ENCODE results near the gene NRG2. TPM values are rescaled to one million over a fixed set of nuclear protein-coding genes. Genes with fewer than 3 reads are reported as not detected.

NRG2 gene
- total RNA-seq, 2 donors from 2014 or later = 0.06 TPM; not detected in 1

DNA sequence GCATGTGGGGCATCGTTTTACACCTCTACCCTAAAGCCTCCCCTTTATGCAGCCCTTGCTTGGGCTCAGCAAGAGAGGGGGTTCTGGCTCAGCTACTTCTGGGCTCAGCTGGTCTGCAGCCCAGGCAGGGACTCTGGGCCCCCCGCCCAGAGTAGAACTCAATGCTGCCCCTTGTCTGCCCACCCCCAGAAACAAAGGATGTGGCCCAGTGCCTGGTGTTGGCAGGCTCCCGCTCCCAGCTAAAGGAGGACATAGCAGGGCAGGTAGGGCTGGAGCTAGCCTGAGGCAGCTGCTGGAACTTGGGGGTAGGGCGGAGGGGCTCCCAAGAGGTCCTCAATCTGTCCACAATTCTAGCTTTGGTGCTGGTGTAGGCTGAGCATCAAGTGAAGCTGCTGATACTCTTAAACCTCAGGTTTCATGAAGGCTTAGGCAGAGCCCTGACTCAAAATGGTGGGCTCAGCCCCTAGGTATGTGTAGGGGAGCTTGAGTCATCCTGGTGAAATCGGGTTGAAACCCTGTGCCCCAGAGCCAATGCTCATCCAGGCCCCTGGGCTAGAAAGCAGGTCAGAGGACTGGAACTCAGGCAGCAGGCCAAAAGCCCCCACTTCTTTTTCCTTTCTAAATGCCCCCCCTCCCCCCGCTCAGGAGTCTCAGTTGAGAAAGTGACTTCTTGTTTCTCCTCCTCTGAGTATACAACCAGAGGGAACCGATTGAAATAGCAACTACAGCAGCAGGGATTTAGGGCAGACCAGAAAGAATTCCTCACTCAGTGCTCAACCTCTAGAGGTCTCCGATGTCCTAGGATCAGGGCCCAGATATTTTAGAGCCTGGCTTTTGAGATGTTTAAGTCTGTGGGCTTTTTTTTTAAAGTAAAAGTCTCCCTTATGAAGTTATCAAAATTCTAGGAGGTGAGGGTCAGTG lies 236.1 kb downstream of the NRG2 start:
- Mint-ChIP-seq H3K27ac (no peak overlapping the region), H3K9me3 (no peaks in the 10 kb centered on the region), H3K36me3 (no peaks in the 10 kb centered on the region)
- ATAC-seq = peak in 1 of 2 donors; percentile 38
- no peak for DNase-seq (ENCODE audit: low spot score in 2 of 2)

DNA sequence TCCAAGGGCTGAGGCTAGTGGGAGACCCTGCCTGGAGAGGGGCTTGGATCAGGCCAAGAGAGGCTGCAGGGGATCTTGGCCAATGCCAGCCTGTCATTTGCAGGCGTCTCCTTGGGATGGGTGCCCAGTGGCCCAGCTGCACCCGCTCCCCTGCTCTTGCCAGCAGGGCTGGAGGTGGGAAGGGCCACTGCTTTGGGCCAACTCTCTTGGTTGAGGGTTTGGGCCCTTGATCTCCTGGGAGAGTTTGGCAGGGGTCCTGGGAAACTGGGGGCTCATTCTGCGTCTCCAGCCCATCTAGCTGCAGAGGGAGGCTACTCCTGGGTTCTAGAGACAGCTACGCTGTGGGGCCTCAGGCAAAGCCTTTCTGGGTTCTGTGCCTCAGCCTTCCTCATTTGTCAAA lies 237.0 kb downstream of the NRG2 start:
- H3K36me3 Mint-ChIP-seq = no peaks in the 10 kb centered on the region
- DNase-seq (ENCODE audit: low spot score in 2 of 2) = no peak
- no peak for ATAC-seq
- H3K27ac Mint-ChIP-seq = no peak overlapping the region
- no peaks in the 10 kb centered on the region for H3K9me3 Mint-ChIP-seq

DNA sequence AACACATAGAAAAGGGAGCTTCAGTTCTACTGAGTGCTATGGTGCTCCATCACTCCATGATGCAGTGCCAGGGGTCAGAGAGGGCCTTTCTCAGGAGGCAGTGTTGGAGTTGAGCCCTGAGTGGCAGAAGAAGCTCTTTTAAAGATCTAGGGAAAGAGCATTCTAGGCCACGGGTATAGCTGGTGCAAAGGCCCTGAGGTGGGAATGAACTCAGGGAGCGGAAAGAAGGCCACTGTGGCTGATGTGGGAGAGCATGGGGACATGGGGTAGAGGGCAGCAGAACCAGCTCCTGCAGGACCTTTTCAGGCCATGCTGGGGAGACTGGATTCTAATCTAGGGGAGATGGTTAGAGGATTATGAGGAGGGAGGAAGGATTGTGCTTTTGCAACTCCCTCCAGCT lies 237.6 kb downstream of the NRG2 start:
- Mint-ChIP-seq H3K9me3 (no peaks in the 10 kb centered on the region), H3K27ac (peak overlapping the region in 1 of 2 donors; percentile 9), H3K36me3 (no peaks in the 10 kb centered on the region)
- DNase-seq (ENCODE audit: low spot score in 2 of 2) = no peak
- ATAC-seq = no peak

- no peak for DNase-seq (ENCODE audit: low spot score in 2 of 2)
- no peak for ATAC-seq
- Mint-ChIP-seq H3K27ac (no peak overlapping the region), H3K9me3 (no peaks in the 10 kb centered on the region), H3K36me3 (no peaks in the 10 kb centered on the region)
These were observed 238.2 kb downstream of the NRG2 start for GRCh38 chr5:139804800-139805397.

GRCh38 chr5:139803978-139804377 lies 239.1 kb downstream of the NRG2 start:
- no peak for ATAC-seq
- Mint-ChIP-seq H3K27ac (no peak overlapping the region), H3K9me3 (no peaks in the 10 kb centered on the region), H3K36me3 (no peaks in the 10 kb centered on the region)
- no peak for DNase-seq (ENCODE audit: low spot score in 2 of 2)

DNA sequence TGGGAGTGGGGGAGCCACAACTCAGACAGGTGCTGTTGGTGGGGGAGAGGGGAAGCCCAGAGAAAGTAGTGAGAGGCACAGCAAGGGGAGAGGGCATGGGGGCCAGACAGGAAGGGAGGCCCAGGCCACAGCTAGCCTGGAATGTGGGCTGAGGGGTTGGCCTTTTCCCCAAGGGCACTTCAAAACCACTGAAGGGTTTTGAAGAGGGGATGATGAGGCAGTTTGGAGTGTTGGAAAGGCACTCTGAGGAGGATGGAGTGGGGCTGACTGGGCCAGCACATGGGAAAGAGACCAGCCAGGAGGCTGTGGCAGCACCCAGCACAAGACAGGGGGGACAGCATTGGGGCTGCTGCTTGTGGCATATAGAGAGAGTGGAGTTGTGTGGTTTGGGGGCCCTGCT lies 243.7 kb downstream of the NRG2 start:
- ATAC-seq = no peak
- Mint-ChIP-seq H3K36me3 (no peaks in the 10 kb centered on the region), H3K9me3 (no peaks in the 10 kb centered on the region), H3K27ac (no peak overlapping the region)
- no peak for DNase-seq (ENCODE audit: low spot score in 2 of 2)

DNA sequence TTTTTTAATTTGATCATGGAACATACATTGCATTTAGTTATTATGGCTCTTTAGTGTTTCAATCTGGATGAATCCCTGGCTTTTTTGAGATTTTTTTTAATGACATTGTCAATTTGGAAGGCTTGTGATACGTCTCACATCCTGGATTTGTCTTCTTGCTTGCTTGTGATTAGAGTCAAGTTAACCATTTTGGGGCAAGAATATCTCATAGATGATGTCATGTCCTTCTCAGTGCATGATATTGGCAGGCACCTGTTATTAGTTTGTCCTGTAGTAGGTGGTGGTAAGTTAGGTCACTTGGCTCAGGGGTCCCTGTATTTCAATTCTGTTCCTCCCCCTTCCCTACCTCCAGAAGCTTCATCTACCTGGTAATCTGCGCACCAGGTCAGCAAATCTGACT lies 244.2 kb downstream of the NRG2 start:
- Mint-ChIP-seq H3K9me3 (no peaks in the 10 kb centered on the region), H3K36me3 (no peaks in the 10 kb centered on the region), H3K27ac (no peak overlapping the region)
- DNase-seq (ENCODE audit: low spot score in 2 of 2) (no peak), ATAC-seq (no peak)

- ATAC-seq = no peak
- Mint-ChIP-seq H3K9me3 (no peaks in the 10 kb centered on the region), H3K27ac (no peak overlapping the region), H3K36me3 (no peaks in the 10 kb centered on the region)
- DNase-seq (ENCODE audit: low spot score in 2 of 2) = no peak
These were observed 245.1 kb downstream of the NRG2 start for GRCh38 chr5:139797856-139798510.

GRCh38 chr5:139797335-139797734 lies 245.8 kb downstream of the NRG2 start:
- Mint-ChIP-seq H3K9me3 (no peaks in the 10 kb centered on the region), H3K36me3 (no peaks in the 10 kb centered on the region), H3K27ac (no peak overlapping the region)
- ATAC-seq (no peak), DNase-seq (ENCODE audit: low spot score in 2 of 2) (no peak)

Other genes with a start within 250 kb of the NRG2 start
- not detected for gene PSD2, start 247.5 kb downstream of the NRG2 start, total RNA-seq
- gene PURA, start 70.8 kb upstream of the NRG2 start, total RNA-seq = 10 to 100 TPM in 1 of 2 donors, 1 to 10 TPM in 1; 7.7 to 11.1 TPM
- gene IGIP, start 82.6 kb upstream of the NRG2 start, total RNA-seq = 1 to 10 TPM; 1.8 to 3.2 TPM
- gene CYSTM1, start 131.9 kb upstream of the NRG2 start, total RNA-seq = 10 to 100 TPM; 10.8 to 18.8 TPM

Measured in activated naive CD4-positive, alpha-beta T cell treated with anti-CD3 and anti-CD28 coated beads, Interleukin-2, amount 50 U/mL, for 72 hours (primary cell).